Neural progenitor cell (in vitro differentiated cells): ENCODE results near the gene CRB2.

Source experiments
- EZH2 ChIP-seq: fragments of 200-600 bp; sonication (generic); IDR thresholded peaks from 2 replicates; pipeline ENCODE4 v1.6.1; 2017; ENCODE audit warnings: antibody characterized with exemption, mild to moderate bottlenecking, moderate library complexity
- TF ChIP-seq, protein P1 (sequence below): fragments of 200-600 bp; sonication (generic); IDR thresholded peaks from 2 replicates; pipeline ENCODE4 v1.5.1; 2017; ENCODE audit warnings: antibody characterized with exemption, mild to moderate bottlenecking

DNA sequence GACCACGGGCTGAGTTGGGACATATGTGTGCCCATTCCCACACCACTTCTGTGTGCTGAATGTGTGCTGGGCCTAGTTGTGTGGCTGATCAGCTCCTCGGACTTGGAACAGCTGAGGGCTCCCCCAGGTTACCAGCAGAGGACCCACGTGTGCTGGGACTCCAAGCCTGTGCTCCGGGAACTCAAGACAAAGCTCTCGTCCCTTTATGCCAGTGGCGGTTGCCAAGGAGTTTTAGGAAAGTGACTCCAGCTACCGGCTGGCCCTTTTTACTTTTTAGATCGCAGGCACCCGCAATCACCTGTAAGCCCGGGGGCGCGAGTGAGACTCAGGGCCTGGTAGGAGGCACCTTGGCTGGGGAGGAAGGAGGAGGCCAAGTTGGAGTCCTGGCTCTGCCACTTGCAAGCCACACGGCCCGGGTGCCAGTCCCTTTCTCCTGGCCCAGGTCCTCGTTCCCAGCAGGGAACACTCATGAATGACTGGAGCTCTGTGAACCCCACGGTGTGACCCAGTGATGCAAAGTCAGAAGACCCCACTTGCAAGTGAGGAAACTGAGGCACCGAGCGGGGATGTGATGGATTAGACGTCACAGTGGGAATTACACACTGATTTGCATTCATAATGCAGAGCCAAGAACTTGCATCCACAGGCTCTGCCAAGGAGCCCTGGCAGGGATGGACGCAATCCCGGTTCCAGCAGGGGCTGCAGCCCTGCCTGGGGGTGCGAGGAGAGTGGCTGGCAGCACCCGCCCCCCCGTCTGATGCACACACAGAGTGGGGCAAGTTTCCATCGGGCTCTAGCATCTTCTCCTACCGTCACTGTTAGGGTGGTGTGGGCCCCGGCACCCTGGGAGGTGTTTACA lies 26.9 kb downstream of the CRB2 start:
- TF ChIP-seq, protein P1, sequence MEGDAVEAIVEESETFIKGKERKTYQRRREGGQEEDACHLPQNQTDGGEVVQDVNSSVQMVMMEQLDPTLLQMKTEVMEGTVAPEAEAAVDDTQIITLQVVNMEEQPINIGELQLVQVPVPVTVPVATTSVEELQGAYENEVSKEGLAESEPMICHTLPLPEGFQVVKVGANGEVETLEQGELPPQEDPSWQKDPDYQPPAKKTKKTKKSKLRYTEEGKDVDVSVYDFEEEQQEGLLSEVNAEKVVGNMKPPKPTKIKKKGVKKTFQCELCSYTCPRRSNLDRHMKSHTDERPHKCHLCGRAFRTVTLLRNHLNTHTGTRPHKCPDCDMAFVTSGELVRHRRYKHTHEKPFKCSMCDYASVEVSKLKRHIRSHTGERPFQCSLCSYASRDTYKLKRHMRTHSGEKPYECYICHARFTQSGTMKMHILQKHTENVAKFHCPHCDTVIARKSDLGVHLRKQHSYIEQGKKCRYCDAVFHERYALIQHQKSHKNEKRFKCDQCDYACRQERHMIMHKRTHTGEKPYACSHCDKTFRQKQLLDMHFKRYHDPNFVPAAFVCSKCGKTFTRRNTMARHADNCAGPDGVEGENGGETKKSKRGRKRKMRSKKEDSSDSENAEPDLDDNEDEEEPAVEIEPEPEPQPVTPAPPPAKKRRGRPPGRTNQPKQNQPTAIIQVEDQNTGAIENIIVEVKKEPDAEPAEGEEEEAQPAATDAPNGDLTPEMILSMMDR: no peak
- no peak for TF ChIP-seq EZH2
